Measurements from ENCODE around the gene NEURL1.

GRCh38 chr10:103568505-103568904, 75.0 kb downstream of the NEURL1 start:
- TF ChIP-seq CTCF (IDR thresholded peaks at IDR 0.05) (no peak), POLR2A (IDR thresholded peaks at IDR 0.05) (no peak), POLR2AphosphoS5 (IDR thresholded peaks at IDR 0.05; ENCODE audit: insufficient read depth in 1 of 2, low read depth in 1 of 2) (no peak)

All from vagina (tissue), 2 donors.